ENCODE data around the gene MGARP.
A peak's percentile ranks its signal among the peaks of the same experiment; 100 is the strongest.

MGARP gene

DNA sequence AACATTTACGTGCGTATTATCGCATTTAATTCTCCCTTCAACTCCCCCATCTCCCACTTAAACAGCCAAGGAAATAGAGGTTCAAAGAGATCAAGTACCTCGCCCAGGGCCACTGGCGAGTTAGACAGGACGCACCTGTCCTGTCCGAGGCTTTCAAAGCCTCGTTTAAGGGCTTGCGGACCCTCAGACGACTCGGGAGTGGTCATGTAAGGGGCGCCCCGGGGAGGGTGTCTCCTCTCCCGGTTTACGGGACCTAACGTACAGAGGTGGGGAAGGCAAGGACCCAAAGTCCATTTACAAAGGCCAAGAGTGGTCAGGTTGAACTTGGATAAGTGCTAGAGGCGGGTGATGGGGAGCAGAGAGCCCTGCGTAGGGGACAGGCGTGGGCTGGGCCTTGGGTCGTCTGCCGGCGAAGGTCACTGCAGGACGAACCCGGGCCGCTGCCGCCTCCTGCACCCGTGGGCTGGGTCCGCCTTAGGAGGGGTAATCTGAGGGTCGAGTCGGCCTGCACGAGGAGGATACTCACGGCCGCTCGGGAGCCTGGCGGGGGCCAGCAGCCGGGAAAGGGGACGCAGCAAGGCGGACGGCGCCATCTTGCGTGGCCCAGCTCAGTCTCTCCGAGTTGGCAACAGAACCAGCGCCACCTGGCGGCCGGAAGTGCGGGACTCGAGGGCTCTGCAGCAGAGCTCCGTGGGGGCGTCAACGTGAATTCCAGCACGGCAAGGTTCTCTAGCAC lies 15.3 kb upstream of the MGARP start (continued):
- TF ChIP-seq ZNF692 (tag by site-specific recombination; IDR thresholded peaks at IDR 0.05) (peak; percentile 51; the same call in 1 of the 2 replicates), ZNF548 (tag by site-specific recombination; IDR thresholded peaks at IDR 0.05) (no peak), ZNF10 (tag by site-specific recombination; IDR thresholded peaks at IDR 0.05) (0 out of 2 replicates have a peak, but pooled peaks have one; percentile 28), ZNF580 (tag by site-specific recombination; IDR thresholded peaks at IDR 0.05) (0 out of 2 replicates have a peak, but pooled peaks have one; percentile 50), ZSCAN4 (tag by site-specific recombination; IDR thresholded peaks at IDR 0.05) (no peak), ZNF488 (tag by site-specific recombination; IDR thresholded peaks at IDR 0.05) (no peak), ZNF555 (tag by site-specific recombination; conservative IDR thresholded peaks at IDR 0.05) (no peak)

DNA sequence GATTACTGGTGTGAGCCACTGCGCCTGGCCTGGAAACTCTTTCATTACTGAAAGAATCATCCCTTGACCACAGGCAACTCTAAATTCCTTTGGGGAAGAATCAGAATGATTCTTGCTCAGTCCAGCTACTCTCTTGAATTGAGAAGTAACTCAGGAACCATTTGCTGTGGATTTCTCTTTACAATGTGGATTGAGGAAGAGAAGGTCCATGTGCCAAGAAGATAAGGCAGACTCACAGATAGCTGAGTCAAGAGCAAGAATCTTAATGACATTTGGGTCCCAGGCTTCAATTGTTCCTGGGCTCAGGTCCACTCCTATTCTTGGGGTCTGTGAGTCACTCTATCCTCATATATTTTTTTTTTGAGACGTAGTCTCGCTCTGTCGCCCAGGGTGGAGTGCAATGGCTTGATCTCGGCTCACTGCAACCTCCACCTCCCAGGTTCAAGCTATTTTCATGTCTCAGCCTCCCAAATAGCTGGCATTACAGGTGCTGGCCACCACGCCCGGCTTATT lies 6.2 kb upstream of the MGARP start:
- Histone ChIP-seq H3K4me1 (ENCODE audit: control insufficient read depth, insufficient read depth, low read length) (no peaks in the 10 kb centered on the region), H3K4me3 (ENCODE audit: low read depth, low read length) (no peak overlapping the region), H3K36me3 (ENCODE audit: control insufficient read depth in 2 of 2, insufficient read depth in 1 of 2, low read length in 2 of 2) (peaks cover 14 to 26% of the 10 kb centered on the region in 2 experiments), H3K27ac (ENCODE audit: extremely low read depth, low read depth, low read length) (no peak overlapping the region), H3K9me3 (ENCODE audit: control insufficient read depth, insufficient read depth, low read depth, low read length) (no peaks in the 10 kb centered on the region)
- ChIA-PET POLR2A (interaction anchor here (0.6 kb wide), 1 partner anchor 12 kb away, joined by 3 read pairs; no protein-coding TSS in a partner anchor), CTCF (interaction anchor here (0.6 kb wide), 1 partner anchor 57 kb away, joined by 3 read pairs; no protein-coding TSS in a partner anchor)
- TF ChIP-seq, protein P1, sequence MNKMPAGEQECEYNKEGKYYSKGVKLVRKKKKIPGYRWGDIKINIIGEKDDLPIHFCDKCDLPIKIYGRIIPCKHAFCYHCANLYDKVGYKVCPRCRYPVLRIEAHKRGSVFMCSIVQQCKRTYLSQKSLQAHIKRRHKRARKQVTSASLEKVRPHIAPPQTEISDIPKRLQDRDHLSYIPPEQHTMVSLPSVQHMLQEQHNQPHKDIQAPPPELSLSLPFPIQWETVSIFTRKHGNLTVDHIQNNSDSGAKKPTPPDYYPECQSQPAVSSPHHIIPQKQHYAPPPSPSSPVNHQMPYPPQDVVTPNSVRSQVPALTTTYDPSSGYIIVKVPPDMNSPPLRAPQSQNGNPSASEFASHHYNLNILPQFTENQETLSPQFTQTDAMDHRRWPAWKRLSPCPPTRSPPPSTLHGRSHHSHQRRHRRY (tag by site-specific recombination; IDR thresholded peaks at IDR 0.05): no peak
- no peak for TF ChIP-seq ZNF239 (tag by site-specific recombination; IDR thresholded peaks at IDR 0.05)
- no peak for TF ChIP-seq ZNF747 (tag by site-specific recombination; IDR thresholded peaks at IDR 0.05)
- TF ChIP-seq GFI1B (tag by site-specific recombination; IDR thresholded peaks at IDR 0.05): no peak
- TF ChIP-seq ZNF433 (tag by site-specific recombination; IDR thresholded peaks at IDR 0.05; ENCODE audit: low read depth): no peak
- no peak for TF ChIP-seq KLF9 (tag by site-specific recombination; IDR thresholded peaks at IDR 0.05; ENCODE audit: low read depth)
- TF ChIP-seq, protein P2, sequence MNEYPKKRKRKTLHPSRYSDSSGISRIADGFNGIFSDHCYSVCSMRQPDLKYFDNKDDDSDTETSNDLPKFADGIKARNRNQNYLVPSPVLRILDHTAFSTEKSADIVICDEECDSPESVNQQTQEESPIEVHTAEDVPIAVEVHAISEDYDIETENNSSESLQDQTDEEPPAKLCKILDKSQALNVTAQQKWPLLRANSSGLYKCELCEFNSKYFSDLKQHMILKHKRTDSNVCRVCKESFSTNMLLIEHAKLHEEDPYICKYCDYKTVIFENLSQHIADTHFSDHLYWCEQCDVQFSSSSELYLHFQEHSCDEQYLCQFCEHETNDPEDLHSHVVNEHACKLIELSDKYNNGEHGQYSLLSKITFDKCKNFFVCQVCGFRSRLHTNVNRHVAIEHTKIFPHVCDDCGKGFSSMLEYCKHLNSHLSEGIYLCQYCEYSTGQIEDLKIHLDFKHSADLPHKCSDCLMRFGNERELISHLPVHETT (tag by site-specific recombination; IDR thresholded peaks at IDR 0.05): no peak
- no peak for TF ChIP-seq PRDM1 (tag by site-specific recombination; IDR thresholded peaks at IDR 0.05)
- no peak for TF ChIP-seq ZNF660 (tag by site-specific recombination; IDR thresholded peaks at IDR 0.05)
- TF ChIP-seq ZNF670 (tag by site-specific recombination; IDR thresholded peaks at IDR 0.05; ENCODE audit: low read depth): no peak
- TF ChIP-seq ZNF169 (tag by site-specific recombination; IDR thresholded peaks at IDR 0.05): no peak
- TF ChIP-seq ZNF350 (tag by site-specific recombination; IDR thresholded peaks at IDR 0.05): no peak
- TF ChIP-seq ZNF112 (tag by site-specific recombination; IDR thresholded peaks at IDR 0.05): no peak
- TF ChIP-seq ZSCAN4 (tag by site-specific recombination; IDR thresholded peaks at IDR 0.05): no peak
- no peak for TF ChIP-seq ZNF398 (tag by site-specific recombination; IDR thresholded peaks at IDR 0.05)
- no peak for TF ChIP-seq ZNF248 (tag by site-specific recombination; IDR thresholded peaks at IDR 0.05)
- TF ChIP-seq ZBTB7A (tag by site-specific recombination; IDR thresholded peaks at IDR 0.05; ENCODE audit: low read depth): no peak
- TF ChIP-seq, protein P3, sequence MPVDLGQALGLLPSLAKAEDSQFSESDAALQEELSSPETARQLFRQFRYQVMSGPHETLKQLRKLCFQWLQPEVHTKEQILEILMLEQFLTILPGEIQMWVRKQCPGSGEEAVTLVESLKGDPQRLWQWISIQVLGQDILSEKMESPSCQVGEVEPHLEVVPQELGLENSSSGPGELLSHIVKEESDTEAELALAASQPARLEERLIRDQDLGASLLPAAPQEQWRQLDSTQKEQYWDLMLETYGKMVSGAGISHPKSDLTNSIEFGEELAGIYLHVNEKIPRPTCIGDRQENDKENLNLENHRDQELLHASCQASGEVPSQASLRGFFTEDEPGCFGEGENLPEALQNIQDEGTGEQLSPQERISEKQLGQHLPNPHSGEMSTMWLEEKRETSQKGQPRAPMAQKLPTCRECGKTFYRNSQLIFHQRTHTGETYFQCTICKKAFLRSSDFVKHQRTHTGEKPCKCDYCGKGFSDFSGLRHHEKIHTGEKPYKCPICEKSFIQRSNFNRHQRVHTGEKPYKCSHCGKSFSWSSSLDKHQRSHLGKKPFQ (tag by site-specific recombination; IDR thresholded peaks at IDR 0.05): no peak

All from HEK293 (cell line).